GM12875 (cell line): ENCODE measurements around the gene CLCN7.

Experiments used
- H3K4me3 ChIP-seq: one replicate; pipeline ENCODE4 v1.5.1; 2011; ENCODE audit warnings: low read depth, low read length, control low read depth
- CTCF ChIP-seq: IDR thresholded peaks from 2 replicates; pipeline ENCODE4 v1.5.1; 2011; ENCODE audit warnings: low read depth, mild to moderate bottlenecking, control low read depth, inconsistent platforms, low read length, moderate library complexity, borderline replicate concordance; ENCODE audit not compliant: insufficient read depth

CLCN7 gene

DNA sequence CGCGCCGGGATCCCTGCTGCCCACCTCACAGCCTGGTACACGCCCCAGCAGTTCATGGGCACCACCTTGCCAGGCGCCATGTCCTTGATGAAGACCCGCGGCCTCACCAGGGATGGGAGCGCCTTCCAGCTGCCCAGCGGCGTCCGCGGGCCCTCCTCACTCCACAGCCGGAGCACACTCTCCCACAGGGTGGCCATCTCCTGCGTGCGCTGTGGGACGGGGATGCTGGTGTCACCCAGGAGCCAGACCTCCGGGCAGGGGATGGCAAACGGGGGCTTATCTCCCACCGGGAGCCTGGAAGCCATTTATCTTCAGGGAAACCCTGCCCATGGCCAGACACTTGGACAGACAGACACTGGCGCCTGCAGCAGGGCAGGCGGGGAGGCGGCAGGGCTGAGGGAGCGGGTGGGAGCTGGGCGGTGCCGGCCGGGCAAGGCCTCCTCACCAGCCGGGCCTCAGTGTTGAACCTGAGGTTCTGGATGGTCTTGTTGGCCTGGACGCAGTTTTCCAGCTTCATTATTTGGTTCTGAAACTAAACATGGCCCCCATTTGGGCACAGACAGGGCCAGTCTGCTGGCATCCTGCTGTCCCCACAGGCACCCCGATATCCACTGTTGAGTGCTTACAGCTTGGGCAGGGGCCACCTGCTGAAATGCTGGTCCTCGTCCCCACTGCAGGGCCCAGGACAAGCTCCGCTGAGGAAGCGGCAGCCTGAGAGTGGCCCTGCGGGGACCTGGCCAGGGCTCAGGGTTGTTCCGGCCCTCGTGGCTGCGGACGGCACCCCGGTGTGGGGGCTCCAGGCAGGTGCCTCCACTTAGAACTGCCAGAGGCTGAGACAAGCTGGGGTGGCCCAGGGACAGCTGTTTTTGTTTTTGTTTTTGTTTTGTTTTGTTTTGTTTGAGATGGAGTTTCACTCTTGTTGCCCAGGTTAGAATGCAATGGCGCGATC lies 39.9 kb downstream of the CLCN7 start:
- TF ChIP-seq CTCF, result no peak
- no peak overlapping the region for H3K4me3 ChIP-seq

- H3K4me3 ChIP-seq, result no peak overlapping the region
- no peak for TF ChIP-seq CTCF
Measured at GRCh38 chr16:1433756-1434155, 41.1 kb downstream of the CLCN7 start.

- no peak for TF ChIP-seq CTCF
- no peak overlapping the region for H3K4me3 ChIP-seq
Measured at GRCh38 chr16:1433263-1433560, 41.6 kb downstream of the CLCN7 start.

GRCh38 chr16:1432388-1433262 lies 42.2 kb downstream of the CLCN7 start:
- no peak for TF ChIP-seq CTCF
- no peak overlapping the region for H3K4me3 ChIP-seq

GRCh38 chr16:1431497-1432270 lies 43.1 kb downstream of the CLCN7 start:
- no peak overlapping the region for H3K4me3 ChIP-seq
- no peak for TF ChIP-seq CTCF

- no peak for TF ChIP-seq CTCF
- H3K4me3 ChIP-seq, result no peak within 1 kb of the TSS
Measured at GRCh38 chr16:1430759-1431496, 43.9 kb downstream of the CLCN7 start, which contains the start of gene PERCC1. Gene PERCC1, plus strand, starts transcription at chr16:1431078. Its CDS starts 1,516 bp downstream, at chr16:1432594.
